ENCODE data around the gene THG1L. TPM values are rescaled to one million over a fixed set of nuclear protein-coding genes. Genes with fewer than 3 reads are reported as not detected.
"Not testable (repeated sequence)": the region's sequence is repeated elsewhere in the genome, so short reads cannot be mapped to it uniquely, and the experiment has no call there.

The THG1L gene
- total RNA-seq, 1 experiment from 2014 or later = 21.7 TPM

DNA sequence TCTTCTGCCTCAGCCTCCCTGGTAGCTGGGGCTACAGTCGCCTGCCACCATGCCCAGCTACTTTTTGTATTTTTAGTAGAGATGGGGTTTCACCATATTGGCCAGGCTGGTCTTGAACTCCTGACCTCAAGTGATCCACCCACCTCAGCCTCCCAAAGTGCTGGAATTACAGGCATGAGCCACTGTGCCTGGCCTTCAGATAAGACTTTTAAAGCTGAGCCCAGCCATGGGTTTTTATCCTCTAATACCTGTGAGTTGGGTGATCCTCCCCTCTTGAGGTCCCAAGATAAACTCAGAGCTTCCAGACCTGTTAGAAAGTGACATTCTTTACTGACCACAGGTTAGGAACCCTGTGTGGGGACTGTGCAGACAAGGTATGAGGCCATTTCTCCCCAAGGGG, 3.4 kb upstream of the THG1L start:
- DNase-seq (ENCODE audit: low read depth) = not testable (repeated sequence)

DNA sequence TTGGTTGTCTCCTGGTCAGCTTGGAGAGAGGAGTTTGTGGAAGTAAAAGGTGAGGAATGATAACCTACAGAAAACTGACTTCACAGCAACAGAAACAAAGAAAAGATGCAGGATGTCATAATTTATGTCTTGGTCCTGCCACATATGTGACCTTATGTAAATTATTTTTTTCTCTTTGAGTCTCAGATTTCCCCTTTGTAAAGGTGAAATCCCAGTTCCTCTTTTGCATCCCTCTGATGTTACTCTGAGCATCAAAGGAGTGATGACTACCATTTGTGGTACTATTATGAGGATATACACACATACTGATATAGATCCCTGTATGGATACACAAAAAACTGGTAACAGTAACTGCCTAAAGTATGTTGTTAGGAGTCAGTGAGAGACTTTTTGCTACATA, 1.4 kb upstream of the THG1L start:
- no peak for DNase-seq (ENCODE audit: low read depth)

DNA sequence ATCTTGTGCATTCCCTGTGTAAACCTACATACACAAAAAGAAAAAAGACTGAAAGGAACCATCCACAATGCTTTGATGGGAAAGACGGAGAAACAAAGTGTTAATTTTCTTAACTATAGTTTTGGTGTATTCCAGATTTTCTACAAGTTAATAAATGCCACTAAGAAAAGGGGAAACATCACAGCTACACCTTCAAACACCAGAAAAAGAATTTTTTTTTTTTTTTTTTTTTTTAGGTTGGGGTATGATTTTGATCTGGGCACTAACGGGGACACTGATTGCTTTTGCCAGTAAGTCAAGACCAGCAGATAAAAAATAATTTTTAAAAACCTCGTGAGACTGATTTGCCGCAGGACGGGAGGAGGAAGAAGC, 334 bp upstream of the THG1L start:
- no peak for DNase-seq (ENCODE audit: low read depth)

DNA sequence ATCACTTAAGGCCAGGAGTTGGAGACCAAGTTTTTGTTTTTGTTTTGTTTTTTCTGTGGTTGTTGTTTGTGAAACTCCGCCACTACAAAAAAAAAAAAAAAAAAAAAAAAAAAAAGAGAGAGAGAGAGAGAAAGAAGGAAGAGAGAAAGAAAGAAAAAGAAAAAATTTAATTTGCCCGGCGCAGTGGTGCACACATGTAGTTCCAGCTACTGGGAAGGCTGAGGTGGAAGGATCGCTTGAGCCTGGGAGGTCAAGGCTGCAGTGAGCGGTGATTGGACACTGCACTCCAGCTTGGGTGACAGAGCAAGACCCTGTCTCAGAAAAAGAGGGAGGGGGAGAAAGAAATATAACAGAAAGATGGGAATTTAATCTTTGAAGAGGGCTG, 902 bp downstream of the THG1L start:
- DNase-seq (ENCODE audit: low read depth) = no peak

DNA sequence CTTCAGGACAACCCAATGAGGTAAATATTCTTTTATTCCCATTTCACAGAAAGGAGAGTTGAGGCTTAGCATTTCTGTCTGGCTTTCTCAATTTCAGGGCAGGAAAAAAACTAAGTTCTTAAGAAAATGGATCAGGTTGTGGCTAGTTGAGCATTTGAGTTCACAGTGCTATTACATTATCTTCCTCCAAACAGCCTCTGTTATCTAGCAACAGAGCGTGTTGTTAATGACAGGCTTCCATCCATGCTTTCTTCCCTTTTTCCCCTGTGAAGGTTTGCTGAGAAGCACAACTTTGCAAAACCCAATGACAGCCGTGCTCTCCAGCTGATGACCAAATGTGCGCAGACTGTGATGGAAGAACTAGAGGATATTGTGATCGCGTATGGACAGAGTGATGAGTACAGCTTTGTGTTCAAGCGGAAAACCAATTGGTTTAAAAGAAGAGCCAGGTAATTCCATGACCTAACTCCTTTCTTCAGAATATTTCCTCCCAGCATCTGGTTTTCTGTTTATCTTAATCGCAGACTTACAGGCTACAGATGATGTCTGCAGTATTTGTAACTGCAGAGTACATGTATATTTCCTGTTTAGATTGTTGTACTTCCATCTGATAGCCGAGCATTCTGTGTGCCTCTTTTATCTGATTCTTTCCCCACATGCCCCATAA, 1.5 kb downstream of the THG1L start:
- no peak for DNase-seq (ENCODE audit: low read depth)

DNA sequence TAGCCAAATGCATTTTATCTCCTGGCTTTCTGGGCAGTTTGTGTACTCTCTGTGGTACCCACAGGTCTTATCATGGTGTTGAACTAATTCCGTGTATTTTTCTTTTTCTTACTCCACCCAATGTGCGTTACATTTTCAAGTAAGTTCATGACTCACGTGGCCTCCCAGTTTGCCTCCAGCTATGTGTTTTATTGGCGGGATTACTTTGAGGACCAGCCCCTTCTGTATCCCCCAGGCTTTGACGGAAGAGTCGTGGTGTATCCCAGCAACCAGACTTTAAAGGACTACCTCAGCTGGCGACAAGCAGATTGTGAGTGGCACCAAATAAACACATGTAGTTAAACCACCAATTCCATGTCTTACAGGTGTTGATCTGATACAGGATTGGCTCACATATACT, 3.2 kb downstream of the THG1L start:
- no peak for DNase-seq (ENCODE audit: low read depth)

DNA sequence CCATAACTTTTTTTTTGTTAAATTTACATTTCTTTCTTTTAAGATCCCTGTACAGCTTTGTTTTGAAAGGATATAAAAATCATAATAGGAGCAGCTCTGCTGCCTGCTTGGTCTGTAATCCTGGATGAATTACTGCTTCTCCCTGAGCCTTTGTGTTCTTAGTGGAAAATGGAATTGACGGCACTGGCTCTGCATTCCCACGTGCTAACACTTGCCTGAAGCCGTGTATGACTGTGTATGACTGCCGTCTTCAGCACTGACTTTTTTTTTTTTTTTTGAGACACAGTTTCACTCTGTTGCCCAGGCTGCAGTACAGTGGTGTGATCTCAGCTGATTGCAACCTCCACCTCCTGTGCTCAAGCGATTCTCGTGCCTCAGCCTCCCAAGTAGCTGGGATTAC, 4.8 kb downstream of the THG1L start:
- no peak for DNase-seq (ENCODE audit: low read depth)

DNA sequence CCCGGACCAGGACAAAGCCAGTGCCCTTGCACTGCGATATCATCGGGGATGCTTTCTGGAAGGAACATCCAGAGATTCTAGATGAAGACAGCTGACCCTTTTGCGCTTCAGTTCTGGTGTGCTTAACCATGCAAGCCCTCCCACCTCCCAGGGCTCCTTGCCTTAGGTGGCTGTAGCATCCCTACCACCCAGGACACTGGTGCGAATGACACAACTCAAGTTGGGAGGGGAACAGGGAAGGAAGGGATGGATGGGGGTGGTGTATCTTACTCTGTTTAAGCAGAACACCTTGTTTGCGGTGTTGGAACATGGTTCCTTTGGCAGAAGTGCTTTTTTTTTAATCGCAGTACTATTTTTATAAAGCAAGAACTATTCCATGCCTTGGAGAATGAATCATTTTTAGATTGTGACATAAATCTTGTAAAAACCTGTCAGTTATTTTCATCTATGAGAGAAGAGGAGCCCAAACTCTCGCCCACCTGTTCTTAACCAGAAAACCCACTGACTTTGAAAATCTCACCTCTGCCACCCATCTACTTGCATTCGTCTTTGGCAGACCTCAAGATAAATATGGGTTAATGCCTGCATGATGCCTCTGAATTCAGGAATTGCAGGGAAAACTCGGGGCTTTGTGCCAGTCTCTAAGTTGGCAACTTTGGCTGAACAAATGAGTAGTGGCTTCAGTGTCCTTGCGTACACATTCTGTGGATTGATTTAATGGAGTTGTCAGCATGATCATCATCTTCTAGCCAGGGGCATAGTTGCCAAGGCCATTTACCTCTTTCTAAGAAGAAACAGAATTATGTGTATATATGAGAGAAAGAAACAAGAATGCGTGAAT, 8.4 kb downstream of the THG1L start:
- DNase-seq (ENCODE audit: low read depth) = no peak

DNA sequence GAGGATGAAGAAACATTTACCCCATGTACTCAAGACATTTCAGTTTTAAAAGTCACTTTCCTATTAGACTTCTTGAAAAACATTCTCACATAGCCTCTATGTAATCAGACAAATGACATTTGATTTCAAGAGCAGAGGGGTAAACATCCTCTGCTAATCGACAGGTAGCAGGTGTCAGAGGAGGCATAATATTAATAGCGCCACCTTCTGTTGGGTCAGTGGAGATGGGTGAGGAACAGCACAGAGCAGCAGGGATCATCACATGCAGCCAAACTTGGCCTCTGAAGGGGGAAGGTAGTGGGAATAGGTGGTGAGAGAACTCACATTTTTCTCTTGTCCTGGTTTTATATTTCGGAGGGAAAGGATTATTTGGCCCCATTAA, 9.0 kb downstream of the THG1L start:
- DNase-seq (ENCODE audit: low read depth) = no peak

DNA sequence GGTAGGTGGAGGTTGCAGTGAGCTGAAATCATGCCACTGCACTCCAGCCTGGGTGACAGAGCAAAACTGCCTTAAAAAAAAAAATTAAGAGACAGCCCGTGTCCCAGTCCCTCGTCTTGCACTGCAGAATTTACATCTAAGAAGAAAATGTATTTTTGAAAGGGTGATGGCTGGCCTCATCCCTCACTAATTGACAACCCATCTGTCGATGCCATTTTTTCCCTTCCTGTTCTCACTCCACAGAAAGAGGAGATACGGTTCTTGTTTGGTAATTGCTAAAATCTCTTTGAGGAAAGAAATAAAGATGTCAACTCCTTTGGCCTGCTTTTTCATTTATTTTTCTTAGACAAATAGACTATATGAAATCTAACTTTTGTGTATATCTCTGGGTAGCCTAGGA, 9.9 kb downstream of the THG1L start:
- DNase-seq (ENCODE audit: low read depth) = no peak

DNA sequence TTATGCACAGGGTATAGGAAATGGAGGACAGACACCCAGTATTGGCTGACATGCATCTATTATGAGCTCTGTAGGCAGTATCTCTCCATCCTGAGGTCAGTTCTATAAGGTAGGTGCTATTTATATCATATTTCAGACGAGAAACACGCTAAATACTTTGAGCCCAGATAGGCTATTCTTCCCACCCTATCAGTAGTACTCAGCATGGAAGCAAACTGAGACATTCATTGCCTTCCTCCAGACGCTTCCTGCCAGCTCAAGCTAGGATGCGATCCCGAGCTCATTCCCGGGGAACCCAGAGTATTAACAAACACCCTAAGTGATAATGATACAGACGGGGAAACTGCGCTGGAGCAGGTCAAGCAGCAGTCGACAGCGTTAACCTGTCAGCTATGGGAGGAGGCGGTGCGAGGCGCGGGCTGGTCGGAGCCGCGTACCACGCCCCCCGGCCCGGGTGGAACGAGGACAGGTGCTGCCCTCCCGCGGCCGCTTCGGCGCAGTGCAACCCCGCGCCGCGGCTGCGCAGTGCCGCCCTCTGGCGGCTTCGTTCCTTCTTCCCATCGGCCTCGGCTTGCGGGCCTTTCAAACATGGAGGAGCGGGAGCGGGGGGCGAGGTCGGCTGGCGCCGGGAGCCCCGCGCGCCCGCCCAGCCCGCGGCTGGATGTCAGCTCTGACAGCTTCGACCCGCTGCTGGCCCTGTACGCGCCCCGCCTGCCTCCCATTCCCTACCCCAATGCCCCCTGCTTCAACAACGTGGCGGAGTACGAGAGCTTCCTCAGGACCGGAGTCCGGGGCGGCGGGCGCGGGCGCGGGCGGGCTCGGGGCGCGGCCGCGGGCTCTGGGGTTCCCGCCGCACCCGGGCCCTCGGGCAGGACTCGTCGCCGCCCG, 12.2 kb downstream of the THG1L start, which contains the start of gene LSM11:
Gene LSM11 (plus strand): TSS at position 550 of the 888 bp plus-strand sequence. CDS start 39 bp downstream, at position 589.
- DNase-seq (ENCODE audit: low read depth) = peak; percentile 69

DNA sequence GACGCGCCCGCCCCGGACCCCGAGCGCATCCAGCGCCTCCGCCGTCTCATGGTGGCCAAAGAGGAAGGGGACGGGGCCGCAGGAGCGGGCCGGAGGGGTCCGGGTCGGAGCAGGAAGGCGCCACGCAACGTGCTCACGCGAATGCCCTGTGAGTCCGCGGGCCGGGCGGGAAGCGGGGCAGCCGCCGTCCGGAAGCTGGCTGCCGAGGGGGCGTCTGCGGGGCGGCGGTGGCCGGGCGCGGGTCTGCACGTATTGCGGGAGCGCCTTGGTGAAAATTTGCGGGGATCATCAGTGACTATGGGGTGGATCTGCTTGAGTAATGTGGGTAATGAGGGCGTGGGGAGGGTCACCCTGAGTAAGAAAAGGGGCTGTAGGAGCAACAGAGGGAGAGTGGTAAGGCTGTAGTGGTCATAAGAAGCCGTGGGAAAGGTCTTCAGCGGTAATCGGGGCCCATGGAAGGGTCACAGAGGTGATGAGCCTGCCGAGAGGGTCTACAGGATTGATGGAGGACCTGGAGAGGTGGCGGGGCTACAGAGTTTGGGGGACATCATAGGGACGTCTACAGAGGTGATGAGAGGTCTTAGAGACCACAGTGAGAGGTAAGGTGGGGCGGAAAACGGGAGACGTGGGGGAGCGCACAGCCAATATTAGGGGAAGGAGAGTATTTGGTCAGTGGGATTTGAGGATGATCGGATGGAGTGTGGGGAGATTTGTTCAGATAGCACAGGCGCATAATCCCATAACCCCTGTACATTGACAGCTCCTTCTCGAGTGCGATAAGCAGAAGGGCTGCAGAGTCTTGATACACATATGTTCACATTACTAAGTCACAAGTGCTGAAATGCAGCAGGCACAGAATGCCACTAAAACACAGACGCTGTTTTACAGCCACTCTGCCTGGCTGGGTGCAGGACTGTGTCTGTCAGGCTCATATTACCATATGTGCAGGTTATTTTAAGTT, 13.1 kb downstream of the THG1L start:
- DNase-seq (ENCODE audit: low read depth) = no peak

DNA sequence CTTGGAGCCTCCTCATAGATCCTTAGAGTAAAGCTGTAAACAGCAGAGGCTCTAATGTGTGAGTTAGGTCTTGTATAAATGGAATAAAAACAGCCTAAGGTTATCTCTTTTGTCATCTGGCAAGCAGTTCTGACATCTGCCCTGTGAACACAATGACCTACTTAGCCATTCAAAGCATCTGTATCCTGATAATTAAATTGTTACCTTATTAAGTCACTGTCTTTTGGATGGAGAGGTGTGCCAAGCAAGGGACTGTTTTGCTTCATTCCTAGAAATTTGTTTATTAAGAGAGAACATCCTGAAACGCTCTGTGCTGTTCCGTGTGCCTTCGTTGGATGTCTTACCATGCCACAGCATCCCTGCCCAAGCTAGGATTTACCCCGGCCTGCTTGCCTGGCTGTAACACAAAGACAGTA, 13.8 kb downstream of the THG1L start:
- DNase-seq (ENCODE audit: low read depth) = no peak

DNA sequence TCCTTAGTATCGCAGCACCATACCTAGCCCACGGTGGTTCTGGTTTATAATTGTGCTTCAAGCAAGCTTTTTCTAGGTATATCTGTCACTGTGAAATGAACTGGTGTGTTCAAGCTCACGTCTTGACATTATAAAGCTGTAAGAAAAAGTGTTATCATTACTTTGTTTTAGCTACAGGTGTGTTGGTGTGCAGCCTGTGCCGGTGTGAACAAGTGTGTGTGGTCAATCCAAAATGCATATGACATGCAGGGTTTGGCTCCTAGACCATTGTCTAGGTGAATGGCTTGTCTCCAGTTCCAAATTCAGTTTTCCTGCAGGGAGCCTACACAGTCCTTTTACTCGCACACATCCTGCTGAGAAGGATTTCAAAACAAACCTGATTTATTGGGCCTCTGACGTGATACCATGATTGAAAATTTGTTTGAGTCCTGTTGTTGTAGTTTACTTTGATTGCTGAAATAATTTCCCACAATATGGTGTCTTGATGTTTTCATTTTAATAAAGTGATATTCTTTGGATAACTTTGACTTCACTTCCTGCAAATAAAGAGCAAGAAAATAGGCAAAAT, 16.0 kb downstream of the THG1L start:
- DNase-seq (ENCODE audit: low read depth) = no peak

DNA sequence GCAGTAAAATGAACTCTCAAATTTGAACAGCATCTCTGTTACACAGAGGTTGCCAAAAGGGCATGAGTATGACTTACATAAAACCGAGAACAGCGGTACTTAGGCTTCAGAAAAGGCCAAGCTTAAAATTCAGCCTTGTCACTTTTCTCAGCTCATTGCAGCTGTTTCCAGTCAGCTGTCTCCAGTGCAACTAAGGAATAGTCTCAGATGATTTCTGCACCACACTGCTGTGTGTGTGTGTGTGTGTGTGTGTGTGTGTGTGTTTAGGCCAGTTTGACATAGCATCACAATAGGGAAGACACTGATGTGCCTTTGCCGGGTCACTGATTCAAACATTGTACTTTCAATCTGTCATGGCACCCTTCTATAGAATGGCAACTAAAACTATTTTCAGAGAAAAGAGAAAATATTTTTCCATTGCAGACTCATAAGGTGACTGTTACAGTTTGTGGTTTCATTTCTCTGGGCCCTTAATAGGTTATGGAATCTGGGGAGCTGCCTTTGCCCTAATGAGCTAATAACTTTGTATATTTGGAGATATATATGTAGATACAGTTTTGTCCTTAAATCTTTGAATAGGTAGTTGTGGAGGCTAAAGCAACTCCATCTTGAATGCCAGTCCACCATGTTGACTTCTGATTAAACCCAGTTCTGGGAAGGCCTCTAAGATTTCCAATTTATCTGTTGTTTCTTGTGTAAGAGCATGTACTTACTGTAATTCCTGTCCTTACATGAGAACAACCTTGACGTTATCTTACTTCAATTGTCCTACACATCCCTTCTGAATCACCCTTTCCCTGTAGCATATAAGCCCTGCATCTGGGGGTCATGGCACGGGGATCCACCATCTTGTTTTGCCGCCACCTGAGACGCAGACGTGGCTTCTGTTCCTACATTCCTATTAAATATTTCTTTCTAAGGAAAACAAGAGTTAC, 16.8 kb downstream of the THG1L start:
- no peak for DNase-seq (ENCODE audit: low read depth)

DNA sequence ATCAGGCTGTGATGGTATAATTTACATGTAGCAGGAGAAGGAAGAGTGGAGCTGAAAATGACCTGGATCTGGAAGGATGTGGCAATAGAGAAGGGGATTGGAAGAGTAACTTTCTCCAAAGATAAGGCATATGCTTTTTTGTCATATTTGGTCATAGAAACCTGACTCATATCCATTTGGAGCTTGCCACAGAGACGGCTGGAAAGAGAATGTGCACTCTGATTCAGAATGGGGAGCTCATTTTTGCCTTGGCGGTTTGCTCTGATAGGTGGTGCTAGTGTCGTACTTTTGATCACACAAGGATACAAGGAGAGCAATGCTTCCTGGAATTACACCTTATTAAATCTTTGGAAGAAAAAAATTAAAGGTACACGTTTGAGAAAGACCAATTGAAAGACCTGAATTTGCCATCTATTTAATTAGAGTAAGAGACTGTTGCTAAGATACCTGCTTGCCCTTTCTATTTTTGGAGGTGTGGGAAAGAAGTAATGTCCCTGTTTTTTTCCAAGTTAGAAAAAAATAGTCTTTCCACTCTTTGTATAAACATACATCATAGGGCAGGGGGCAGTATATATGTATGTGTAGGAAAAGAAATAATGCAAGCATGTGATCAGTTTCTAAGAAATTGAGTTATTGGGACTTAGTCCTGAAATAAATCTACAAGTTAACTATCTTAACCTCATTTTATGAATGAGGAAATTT, 17.7 kb downstream of the THG1L start:
- peak; percentile 67 for DNase-seq (ENCODE audit: low read depth)

DNA sequence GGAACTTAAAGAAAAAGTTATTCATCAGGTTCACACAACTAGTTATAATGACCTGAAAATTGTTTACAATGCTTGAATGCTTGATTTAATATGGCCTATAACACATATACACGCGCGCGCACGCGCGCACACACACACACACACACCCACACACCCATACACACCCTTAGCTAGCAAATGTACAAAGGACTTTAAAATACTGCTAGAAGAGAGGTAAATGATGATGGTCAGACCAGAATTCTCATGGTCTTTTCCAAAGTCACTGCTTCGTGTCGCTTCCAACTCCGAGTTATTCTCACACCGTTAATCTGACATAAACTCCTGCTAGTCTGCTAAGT, 18.2 kb downstream of the THG1L start:
- DNase-seq (ENCODE audit: low read depth) = no peak

DNA sequence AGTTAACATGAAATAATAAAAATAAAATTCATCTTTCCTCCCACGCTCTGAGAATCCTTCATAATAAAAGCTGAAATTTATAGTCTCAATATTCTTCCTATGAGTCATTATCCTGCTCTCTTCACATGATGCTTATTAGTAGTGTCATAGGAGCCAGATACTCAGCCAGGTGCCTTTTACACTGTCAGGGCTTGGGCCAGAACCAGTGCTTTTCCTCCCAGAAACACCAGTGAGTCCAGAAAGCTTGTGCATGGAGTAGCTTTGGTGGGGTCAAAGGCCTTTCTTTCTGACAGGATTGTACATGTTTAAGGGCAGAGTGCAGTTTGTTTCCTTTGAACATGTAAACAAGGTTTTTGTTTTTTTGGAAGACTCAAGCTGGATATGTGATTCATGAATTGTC, 19.1 kb downstream of the THG1L start:
- no peak for DNase-seq (ENCODE audit: low read depth)

DNA sequence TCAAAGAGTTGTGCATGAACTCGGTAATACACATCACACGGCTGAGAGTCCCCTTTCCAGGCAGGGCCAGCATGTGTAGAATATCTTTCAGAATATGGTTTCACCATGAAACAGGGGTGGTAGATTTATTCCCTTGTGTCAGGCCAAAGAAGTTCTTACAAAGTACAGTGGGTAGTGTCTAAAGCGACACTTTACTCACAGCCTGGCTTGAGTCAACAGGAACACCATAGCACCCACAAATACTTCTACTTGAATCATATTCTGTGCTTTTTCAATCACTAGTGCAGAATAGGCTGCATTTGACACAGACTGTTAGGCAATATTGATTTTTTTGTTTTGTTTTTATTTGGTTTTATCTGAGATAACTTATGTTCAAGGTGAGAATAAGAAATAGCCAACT, 24.9 kb downstream of the THG1L start:
- no peak for DNase-seq (ENCODE audit: low read depth)
